ENCODE data around the gene VPS16.

DNA sequence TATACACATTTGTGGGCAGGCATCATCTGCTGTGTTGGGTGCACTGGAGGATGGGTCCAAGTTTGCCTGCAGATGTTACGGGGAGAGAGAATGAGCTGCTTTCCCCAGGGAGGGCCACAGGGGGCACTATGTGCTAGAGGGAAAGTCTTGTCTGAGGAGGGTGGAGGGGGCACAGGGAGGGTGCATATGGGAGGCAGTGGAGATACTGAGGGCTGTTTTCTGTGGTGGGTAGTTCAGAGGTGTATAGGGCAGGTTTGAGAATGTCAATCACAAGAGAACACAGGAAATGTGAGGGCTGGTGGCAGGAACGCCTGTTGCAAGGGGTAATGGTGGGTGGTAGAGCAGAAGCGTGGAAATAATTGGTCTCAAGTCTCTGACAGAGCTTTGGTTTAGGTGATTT is 25.1 kb downstream of the VPS16 start:
- TF ChIP-seq, protein P1, sequence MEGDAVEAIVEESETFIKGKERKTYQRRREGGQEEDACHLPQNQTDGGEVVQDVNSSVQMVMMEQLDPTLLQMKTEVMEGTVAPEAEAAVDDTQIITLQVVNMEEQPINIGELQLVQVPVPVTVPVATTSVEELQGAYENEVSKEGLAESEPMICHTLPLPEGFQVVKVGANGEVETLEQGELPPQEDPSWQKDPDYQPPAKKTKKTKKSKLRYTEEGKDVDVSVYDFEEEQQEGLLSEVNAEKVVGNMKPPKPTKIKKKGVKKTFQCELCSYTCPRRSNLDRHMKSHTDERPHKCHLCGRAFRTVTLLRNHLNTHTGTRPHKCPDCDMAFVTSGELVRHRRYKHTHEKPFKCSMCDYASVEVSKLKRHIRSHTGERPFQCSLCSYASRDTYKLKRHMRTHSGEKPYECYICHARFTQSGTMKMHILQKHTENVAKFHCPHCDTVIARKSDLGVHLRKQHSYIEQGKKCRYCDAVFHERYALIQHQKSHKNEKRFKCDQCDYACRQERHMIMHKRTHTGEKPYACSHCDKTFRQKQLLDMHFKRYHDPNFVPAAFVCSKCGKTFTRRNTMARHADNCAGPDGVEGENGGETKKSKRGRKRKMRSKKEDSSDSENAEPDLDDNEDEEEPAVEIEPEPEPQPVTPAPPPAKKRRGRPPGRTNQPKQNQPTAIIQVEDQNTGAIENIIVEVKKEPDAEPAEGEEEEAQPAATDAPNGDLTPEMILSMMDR (conservative IDR thresholded peaks at IDR 0.05 in 1 of 2, IDR thresholded peaks at IDR 0.05 in 1 of 2; ENCODE audit: low read depth in 1 of 2, low read length in 2 of 2): peak in 1 of 2 donors; percentile 10
- no peak for TF ChIP-seq EZH2 (IDR thresholded peaks at IDR 0.05; ENCODE audit: low read length, missing control alignments)

Measured in fibroblast of lung (primary cell).